Fibroblast of pulmonary artery (primary cell): ENCODE results near the gene PBX3.

ENCODE experiments used
- DNase-seq: peaks from one replicate; pipeline ENCODE4 v3.0.0-alpha.2; 2010; ENCODE audit warnings: low read depth
- H3K4me3 ChIP-seq: replicated peaks from 2 replicates; pipeline ENCODE4 v1.5.1; 2011; ENCODE audit warnings: low read depth, mild to moderate bottlenecking, control low read depth, low read length, moderate library complexity
- CTCF ChIP-seq: IDR thresholded peaks from 2 replicates; pipeline ENCODE4 v1.5.1; 2011; ENCODE audit warnings: mild to moderate bottlenecking, control low read depth, low read length, inconsistent platforms; ENCODE audit errors: missing control alignments

PBX3 gene

GRCh38 chr9:125964702-125965225 lies 217.6 kb downstream of the PBX3 start:
- no peak for TF ChIP-seq CTCF
- no peak overlapping the region for H3K4me3 ChIP-seq
- DNase-seq, result no peak

- no peak for TF ChIP-seq CTCF
- no peak for DNase-seq
- H3K4me3 ChIP-seq, result no peak overlapping the region
These were observed 218.3 kb downstream of the PBX3 start for GRCh38 chr9:125965477-125965876.

- DNase-seq, result no peak
- TF ChIP-seq CTCF, result no peak
These were observed 219.3 kb downstream of the PBX3 start for GRCh38 chr9:125966466-125966865.

GRCh38 chr9:125966959-125967711 lies 220.0 kb downstream of the PBX3 start:
- no peak for DNase-seq
- no peak overlapping the region for H3K4me3 ChIP-seq
- TF ChIP-seq CTCF, result no peak

More at GRCh38 chr9:125966466-125966865, 219.3 kb downstream of the PBX3 start:
- H3K4me3 ChIP-seq, result no peak overlapping the region

- no peak for DNase-seq
- no peak overlapping the region for H3K4me3 ChIP-seq
- TF ChIP-seq CTCF, result no peak
These were observed 221.7 kb downstream of the PBX3 start for GRCh38 chr9:125968714-125969374.

GRCh38 chr9:125969462-125969861 lies 222.3 kb downstream of the PBX3 start:
- TF ChIP-seq CTCF, result no peak
- no peak for DNase-seq
- no peak overlapping the region for H3K4me3 ChIP-seq
